Measurements from ENCODE around the gene NXT2.
"Not testable (repeated sequence)": the region's sequence is repeated elsewhere in the genome, so short reads cannot be mapped to it uniquely, and the experiment has no call there.

- not testable (repeated sequence) for TF ChIP-seq ZFP91, FOXJ3, ZNF12 (CRISPR knock-in tag; IDR thresholded peaks at IDR 0.05)
These were observed 39.4 kb downstream of the NXT2 start for GRCh38 chrX:109576083-109576482.
